ENCODE measurements around the gene ROPN1L.

Gene ROPN1L

GRCh38 chr5:10427978-10428377, 13.7 kb upstream of the ROPN1L start:
- DNase-seq (ENCODE audit: low spot score): no peak

GRCh38 chr5:10431415-10431814, 10.3 kb upstream of the ROPN1L start:
- no peak for DNase-seq (ENCODE audit: low spot score)

- DNase-seq (ENCODE audit: low spot score): no peak
These were observed 9.3 kb upstream of the ROPN1L start for GRCh38 chr5:10432059-10433008.

- DNase-seq (ENCODE audit: low spot score): no peak
These were observed 7.3 kb upstream of the ROPN1L start for GRCh38 chr5:10434392-10434791.

- no peak for DNase-seq (ENCODE audit: low spot score)
These were observed 3.4 kb upstream of the ROPN1L start for GRCh38 chr5:10438301-10438700.

- no peak for DNase-seq (ENCODE audit: low spot score)
These were observed 2.0 kb upstream of the ROPN1L start for GRCh38 chr5:10439692-10440091.

GRCh38 chr5:10440367-10440990, 1.2 kb upstream of the ROPN1L start:
- no peak for DNase-seq (ENCODE audit: low spot score)

GRCh38 chr5:10441992-10442435, 335 bp downstream of the ROPN1L start:
- no peak for DNase-seq (ENCODE audit: low spot score)

GRCh38 chr5:10442576-10442975, 897 bp downstream of the ROPN1L start:
- DNase-seq (ENCODE audit: low spot score): no peak

GRCh38 chr5:10445352-10445751, 3.7 kb downstream of the ROPN1L start:
- DNase-seq (ENCODE audit: low spot score): no peak

- no peak for DNase-seq (ENCODE audit: low spot score)
These were observed 4.8 kb downstream of the ROPN1L start for GRCh38 chr5:10446490-10446889.

- DNase-seq (ENCODE audit: low spot score): no peak
These were observed 5.4 kb downstream of the ROPN1L start for GRCh38 chr5:10447041-10447440.

GRCh38 chr5:10448754-10449360, 7.2 kb downstream of the ROPN1L start:
- no peak for DNase-seq (ENCODE audit: low spot score)

GRCh38 chr5:10451137-10451824, 9.6 kb downstream of the ROPN1L start:
- no peak for DNase-seq (ENCODE audit: low spot score)

- peak; percentile 83 for DNase-seq (ENCODE audit: low spot score)
These were observed 11.2 kb downstream of the ROPN1L start for GRCh38 chr5:10452768-10453331.

GRCh38 chr5:10453545-10453944, 11.9 kb downstream of the ROPN1L start:
- DNase-seq (ENCODE audit: low spot score): no peak

- DNase-seq (ENCODE audit: low spot score): no peak
These were observed 13.1 kb downstream of the ROPN1L start for GRCh38 chr5:10454591-10455276.

GRCh38 chr5:10455277-10455670, 13.6 kb downstream of the ROPN1L start:
- no peak for DNase-seq (ENCODE audit: low spot score)

- DNase-seq (ENCODE audit: low spot score): peak; percentile 39
These were observed 15.1 kb downstream of the ROPN1L start for GRCh38 chr5:10456583-10457420.
